Cardiac muscle cell (in vitro differentiated cells and primary cell): ENCODE measurements around the gene RDH12. TPM values are rescaled to one million over a fixed set of nuclear protein-coding genes. Genes with fewer than 3 reads are reported as not detected.

Experiments used
- DNase-seq, 2 donors: peaks; one replicate each; pipeline versions ENCODE4 v3.0.0 to v3.0.0-alpha.2; 2010 to 2017; ENCODE audit warnings: low read depth in 1 of 2, low spot score in 1 of 2
- H3K27ac ChIP-seq: fragments of 200-600 bp; sonication (generic); 2 replicates; pipeline ENCODE4 v1.5.1; 2016
- H3K27me3 ChIP-seq: fragments of 200-600 bp; sonication (generic); 2 replicates; pipeline ENCODE4 v1.6.0; 2016; ENCODE audit warnings: control low read depth
- H3K36me3 ChIP-seq: fragments of 200-600 bp; sonication (generic); 2 replicates; pipeline ENCODE4 v1.5.1; 2016; ENCODE audit warnings: control low read depth
- H3K4me1 ChIP-seq: fragments of 200-600 bp; sonication (generic); 2 replicates; pipeline ENCODE4 v1.8.1; 2017; ENCODE audit warnings: low read depth, mild to moderate bottlenecking, mixed run types
- H3K4me3 ChIP-seq: fragments of 200-600 bp; sonication (generic); 2 replicates; pipeline ENCODE4 v1.5.1; 2016; ENCODE audit warnings: mild to moderate bottlenecking
- H3K9me3 ChIP-seq: fragments of 200-600 bp; sonication (generic); 2 replicates; pipeline ENCODE4 v1.5.1; 2017; ENCODE audit warnings: low read depth, mild to moderate bottlenecking, control low read depth
- polyA plus RNA-seq: library from polyadenylated mRNA; unstranded; fragments of >200 nt; fragmentation: Nextera tagmentation; extraction: Ambion mirVana; gene quantifications from 2 replicates; pipeline ENCODE4 v1.2.1, GENCODE V29; 2016
- total RNA-seq: library from RNA; depleted of rRNA; stranded (reverse); fragments of >200 nt; gene quantifications from 2 replicates; pipeline ENCODE4 v1.2.3, GENCODE V29; 2016
- TF ChIP-seq, protein P1 (sequence below): IDR thresholded peaks from 2 replicates; pipeline ENCODE4 v1.5.1; 2012; ENCODE audit warnings: low read depth, mild to moderate bottlenecking, low read length

RDH12 gene
- total and polyA plus RNA-seq, 2 experiments from 2014 or later: 0.48 to 1.7 TPM

DNA sequence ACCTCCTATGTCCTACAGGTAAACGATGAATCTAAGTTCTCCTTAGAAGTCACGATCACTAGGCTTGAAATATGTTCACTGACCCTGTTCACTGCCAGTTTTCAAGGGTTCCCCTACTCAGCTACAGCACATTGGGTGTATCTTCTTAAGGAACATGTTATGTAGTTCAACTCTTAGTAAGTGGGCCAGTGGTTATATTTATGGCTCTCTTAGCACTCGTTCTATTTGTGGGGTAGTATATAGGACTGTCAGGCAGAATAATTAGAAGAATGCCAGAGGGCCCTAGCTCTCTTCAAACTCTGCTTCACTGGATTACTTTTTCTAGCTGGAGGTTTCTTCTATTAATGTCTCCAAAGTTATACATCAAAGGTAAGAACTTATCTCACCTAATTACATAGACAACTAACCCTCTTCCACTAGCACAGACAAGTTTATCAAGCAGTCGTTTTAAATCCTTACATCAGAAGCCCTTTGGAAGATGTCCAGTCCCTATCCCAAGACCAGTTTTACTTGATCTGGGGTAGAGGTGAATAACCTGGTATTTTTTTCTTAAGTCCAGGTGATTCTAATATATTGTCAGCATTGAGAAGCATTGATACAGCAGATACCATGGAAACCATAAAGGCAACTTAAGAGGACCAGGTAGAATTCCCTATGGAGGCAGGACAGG, 75.1 kb downstream of the RDH12 start:
- Histone ChIP-seq H3K36me3 (peaks cover 52% of the 10 kb centered on the region), H3K9me3 (no peaks in the 10 kb centered on the region), H3K4me3 (no peak overlapping the region), H3K4me1 (no peaks in the 10 kb centered on the region), H3K27me3 (no peaks in the 10 kb centered on the region), H3K27ac (no peak overlapping the region)
- no peak for DNase-seq
- TF ChIP-seq, protein P1, sequence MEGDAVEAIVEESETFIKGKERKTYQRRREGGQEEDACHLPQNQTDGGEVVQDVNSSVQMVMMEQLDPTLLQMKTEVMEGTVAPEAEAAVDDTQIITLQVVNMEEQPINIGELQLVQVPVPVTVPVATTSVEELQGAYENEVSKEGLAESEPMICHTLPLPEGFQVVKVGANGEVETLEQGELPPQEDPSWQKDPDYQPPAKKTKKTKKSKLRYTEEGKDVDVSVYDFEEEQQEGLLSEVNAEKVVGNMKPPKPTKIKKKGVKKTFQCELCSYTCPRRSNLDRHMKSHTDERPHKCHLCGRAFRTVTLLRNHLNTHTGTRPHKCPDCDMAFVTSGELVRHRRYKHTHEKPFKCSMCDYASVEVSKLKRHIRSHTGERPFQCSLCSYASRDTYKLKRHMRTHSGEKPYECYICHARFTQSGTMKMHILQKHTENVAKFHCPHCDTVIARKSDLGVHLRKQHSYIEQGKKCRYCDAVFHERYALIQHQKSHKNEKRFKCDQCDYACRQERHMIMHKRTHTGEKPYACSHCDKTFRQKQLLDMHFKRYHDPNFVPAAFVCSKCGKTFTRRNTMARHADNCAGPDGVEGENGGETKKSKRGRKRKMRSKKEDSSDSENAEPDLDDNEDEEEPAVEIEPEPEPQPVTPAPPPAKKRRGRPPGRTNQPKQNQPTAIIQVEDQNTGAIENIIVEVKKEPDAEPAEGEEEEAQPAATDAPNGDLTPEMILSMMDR: no peak

GRCh38 chr14:67778792-67779191, 77.1 kb downstream of the RDH12 start:
- H3K9me3 ChIP-seq: no peaks in the 10 kb centered on the region
- H3K27me3 ChIP-seq: no peaks in the 10 kb centered on the region
- no peak overlapping the region for H3K4me3 ChIP-seq
- H3K27ac ChIP-seq: no peak overlapping the region
- no peak for DNase-seq
- H3K36me3 ChIP-seq: peaks cover 56% of the 10 kb centered on the region
- TF ChIP-seq, protein P1: no peak
- no peaks in the 10 kb centered on the region for H3K4me1 ChIP-seq

GRCh38 chr14:67782090-67782489, 80.4 kb downstream of the RDH12 start:
- TF ChIP-seq, protein P1: no peak

More at GRCh38 chr14:67782090-67782489, 80.4 kb downstream of the RDH12 start:
- H3K36me3 ChIP-seq: peaks cover 79% of the 10 kb centered on the region
- no peak overlapping the region for H3K4me3 ChIP-seq
- DNase-seq: no peak
- H3K9me3 ChIP-seq: no peaks in the 10 kb centered on the region
- no peak overlapping the region for H3K27ac ChIP-seq
- no peaks in the 10 kb centered on the region for H3K4me1 ChIP-seq
- H3K27me3 ChIP-seq: no peaks in the 10 kb centered on the region

Other genes starting within 250 kb of the RDH12 start
- gene TMEM229B, start 213.2 kb upstream of the RDH12 start, total RNA-seq: 0.09 and 0.42 TPM in 2 replicates
- 0.09 and 0.37 TPM in 2 replicates for gene TMEM229B, start 213.2 kb upstream of the RDH12 start, polyA plus RNA-seq
- 14.8 and 29.9 TPM in 2 replicates for gene PLEKHH1, start 168.6 kb upstream of the RDH12 start, total RNA-seq
- gene PLEKHH1, start 168.6 kb upstream of the RDH12 start, polyA plus RNA-seq: 15.0 and 18.0 TPM in 2 replicates
- 11.3 and 18.4 TPM in 2 replicates for gene PIGH, start 101.6 kb upstream of the RDH12 start, total RNA-seq
- gene PIGH, start 101.6 kb upstream of the RDH12 start, polyA plus RNA-seq: 14.3 and 31.3 TPM in 2 replicates
- 11.0 and 16.0 TPM in 2 replicates for gene ARG2, start 82.0 kb upstream of the RDH12 start, total RNA-seq
- gene ARG2, start 82.0 kb upstream of the RDH12 start, polyA plus RNA-seq: 12.9 and 16.1 TPM in 2 replicates
- 64.6 and 77.8 TPM in 2 replicates for gene VTI1B, start 27.3 kb upstream of the RDH12 start, total RNA-seq
- 124 and 136 TPM in 2 replicates for gene VTI1B, start 27.3 kb upstream of the RDH12 start, polyA plus RNA-seq
- gene RDH11, start 6.1 kb upstream of the RDH12 start, total RNA-seq: 41.7 and 61.2 TPM in 2 replicates
- 70.5 and 92.2 TPM in 2 replicates for gene RDH11, start 6.1 kb upstream of the RDH12 start, polyA plus RNA-seq
- 11.6 and 13.3 TPM in 2 replicates for gene ZFYVE26, start 114.7 kb downstream of the RDH12 start, total RNA-seq
- 3.6 and 3.9 TPM in 2 replicates for gene ZFYVE26, start 114.7 kb downstream of the RDH12 start, polyA plus RNA-seq
- gene RAD51B, start 117.9 kb downstream of the RDH12 start, total RNA-seq: 9.0 and 17.8 TPM in 2 replicates
- gene RAD51B, start 117.9 kb downstream of the RDH12 start, polyA plus RNA-seq: 11.7 and 27.3 TPM in 2 replicates